Prostate gland (tissue), 2 donors: ENCODE results near the gene AURKA.

Experiments used
- CTCF ChIP-seq, 4 experiments: fragments of 200-600 bp in 2 of 4; fragments of 450-650 bp in 2 of 4; sonication (generic) in 2 of 4; IDR thresholded peaks; 1 replicate in 3 of 4; 2 replicates in 1 of 4; pipeline ENCODE4 v1.5.1; 2016 to 2019; ENCODE audit warnings: antibody characterized with exemption in 4 of 4, mild to moderate bottlenecking in 2 of 4, moderate library complexity in 2 of 4
- POLR2A ChIP-seq: fragments of 450-650 bp; IDR thresholded peaks from one replicate; pipeline ENCODE4 v1.6.1; 2016; ENCODE audit warnings: antibody characterized with exemption, mild to moderate bottlenecking

GRCh38 chr20:56350842-56351241, 41.2 kb downstream of the AURKA start:
- TF ChIP-seq CTCF (IDR thresholded peaks at IDR 0.05) (no peak), POLR2A (no peak)
